ENCODE results near the gene ZMYM3. TPM values are rescaled to one million over a fixed set of nuclear protein-coding genes. Genes with fewer than 3 reads are reported as not detected.

ZMYM3 gene
- polyA plus RNA-seq, 2 of the 4 experiments (the other 2 are of a cell fraction): 18.8 to 19.1 TPM

DNA sequence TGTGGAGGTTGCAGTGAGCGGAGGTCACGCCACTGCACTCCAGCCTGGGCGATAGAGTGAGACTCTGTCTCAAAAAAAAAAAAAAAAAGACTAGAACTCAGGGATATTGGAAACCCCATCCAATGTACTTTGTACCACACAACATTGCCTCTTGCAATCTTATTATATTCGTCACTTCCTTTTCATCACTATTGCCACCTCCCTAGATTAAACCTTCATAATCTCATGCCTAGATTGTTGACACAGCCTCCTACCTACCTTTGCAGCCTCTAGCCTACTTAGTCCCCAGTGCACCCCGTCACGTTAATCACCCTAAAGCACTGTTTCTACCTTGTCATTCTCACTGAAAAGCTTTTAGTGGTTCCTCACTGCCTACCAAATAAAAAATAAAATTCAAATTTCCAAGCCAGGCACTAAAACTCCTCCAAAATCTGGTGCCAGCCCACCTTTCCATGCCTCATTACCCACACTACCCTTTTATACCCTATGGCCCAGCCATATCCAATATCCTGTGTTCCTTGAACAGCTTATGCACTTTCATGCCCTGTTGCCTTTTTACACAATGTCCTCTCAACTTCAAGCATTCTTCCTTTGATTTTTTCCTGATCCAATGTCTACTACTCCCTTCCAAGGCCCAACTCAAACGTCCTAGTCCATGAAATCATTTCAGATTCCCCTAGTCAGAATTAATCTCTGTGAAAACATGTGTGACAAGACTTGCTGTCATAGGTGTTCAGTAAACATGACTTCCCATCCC is 54.5 kb downstream of the ZMYM3 start (continued):
- TF ChIP-seq, protein P1, sequence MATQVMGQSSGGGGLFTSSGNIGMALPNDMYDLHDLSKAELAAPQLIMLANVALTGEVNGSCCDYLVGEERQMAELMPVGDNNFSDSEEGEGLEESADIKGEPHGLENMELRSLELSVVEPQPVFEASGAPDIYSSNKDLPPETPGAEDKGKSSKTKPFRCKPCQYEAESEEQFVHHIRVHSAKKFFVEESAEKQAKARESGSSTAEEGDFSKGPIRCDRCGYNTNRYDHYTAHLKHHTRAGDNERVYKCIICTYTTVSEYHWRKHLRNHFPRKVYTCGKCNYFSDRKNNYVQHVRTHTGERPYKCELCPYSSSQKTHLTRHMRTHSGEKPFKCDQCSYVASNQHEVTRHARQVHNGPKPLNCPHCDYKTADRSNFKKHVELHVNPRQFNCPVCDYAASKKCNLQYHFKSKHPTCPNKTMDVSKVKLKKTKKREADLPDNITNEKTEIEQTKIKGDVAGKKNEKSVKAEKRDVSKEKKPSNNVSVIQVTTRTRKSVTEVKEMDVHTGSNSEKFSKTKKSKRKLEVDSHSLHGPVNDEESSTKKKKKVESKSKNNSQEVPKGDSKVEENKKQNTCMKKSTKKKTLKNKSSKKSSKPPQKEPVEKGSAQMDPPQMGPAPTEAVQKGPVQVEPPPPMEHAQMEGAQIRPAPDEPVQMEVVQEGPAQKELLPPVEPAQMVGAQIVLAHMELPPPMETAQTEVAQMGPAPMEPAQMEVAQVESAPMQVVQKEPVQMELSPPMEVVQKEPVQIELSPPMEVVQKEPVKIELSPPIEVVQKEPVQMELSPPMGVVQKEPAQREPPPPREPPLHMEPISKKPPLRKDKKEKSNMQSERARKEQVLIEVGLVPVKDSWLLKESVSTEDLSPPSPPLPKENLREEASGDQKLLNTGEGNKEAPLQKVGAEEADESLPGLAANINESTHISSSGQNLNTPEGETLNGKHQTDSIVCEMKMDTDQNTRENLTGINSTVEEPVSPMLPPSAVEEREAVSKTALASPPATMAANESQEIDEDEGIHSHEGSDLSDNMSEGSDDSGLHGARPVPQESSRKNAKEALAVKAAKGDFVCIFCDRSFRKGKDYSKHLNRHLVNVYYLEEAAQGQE (IDR thresholded peaks at IDR 0.05): no peak
- TF ChIP-seq POLR2AphosphoS2 (conservative IDR thresholded peaks at IDR 0.05; ENCODE audit: low read length) (no peak), ZFP36 (IDR thresholded peaks at IDR 0.05; ENCODE audit: borderline replicate concordance, partially characterized antibody) (no peak), BHLHE40 (IDR thresholded peaks at IDR 0.05; ENCODE audit: low read depth, low read length) (no peak), CHD2 (IDR thresholded peaks at IDR 0.05; ENCODE audit: low read length, partially characterized antibody) (no peak), CHD4 (IDR thresholded peaks at IDR 0.05; ENCODE audit: borderline replicate concordance) (no peak)

DNA sequence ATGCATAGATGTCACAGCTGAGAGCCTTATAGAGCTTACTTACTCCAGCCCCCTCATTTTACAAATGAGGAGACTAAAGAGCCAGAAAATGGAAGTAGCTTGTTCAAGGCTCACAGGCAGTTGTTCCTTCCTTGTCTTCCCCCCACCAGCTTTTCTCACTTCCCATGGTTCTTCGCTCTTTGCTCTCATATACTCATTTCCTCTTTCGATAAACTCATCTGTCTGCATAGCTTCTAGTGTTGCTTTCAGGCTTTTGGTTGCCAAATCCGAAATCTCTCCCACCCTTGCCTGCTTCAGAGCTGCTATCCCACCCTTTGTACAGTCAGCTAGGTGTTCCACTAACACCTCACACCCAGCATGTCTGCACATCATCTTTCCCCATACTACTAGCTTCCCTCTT is 55.9 kb downstream of the ZMYM3 start:
- Histone ChIP-seq H3K4me3 (no peak overlapping the region), H3K4me2 (no peak overlapping the region), H3K9me3 (no peaks in the 10 kb centered on the region), H3K4me1 (no peaks in the 10 kb centered on the region), H3K27ac (no peak overlapping the region)
- no peak for FAIRE-seq
- WGBS (ENCODE audit: missing lambda C conversion rate): 64% methylated on average over 3 of the region's 3 CpGs
- DNase-seq (ENCODE audit: low read depth in 1 of 2, low spot score in 1 of 2): no peak
- POLR2A ChIA-PET: interaction anchor here (0.9 kb wide), 1 partner anchor 168 kb away, joined by 4 read pairs; the partner anchor contains the start of gene TAF1
- TF ChIP-seq RAD21 (conservative IDR thresholded peaks at IDR 0.05 in 1 of 2, IDR thresholded peaks at IDR 0.05 in 1 of 2) (no peak), ZNF302 (CRISPR knock-in tag; IDR thresholded peaks at IDR 0.05) (no peak), CBX8 (IDR thresholded peaks at IDR 0.05) (no peak), ZFP36 (IDR thresholded peaks at IDR 0.05; ENCODE audit: borderline replicate concordance, partially characterized antibody) (no peak), ZC3H11A (IDR thresholded peaks at IDR 0.05) (no peak), RARB (CRISPR knock-in tag; IDR thresholded peaks at IDR 0.05) (no peak), JUN (IDR thresholded peaks at IDR 0.05) (no peak), PHF8 (IDR thresholded peaks at IDR 0.05; ENCODE audit: borderline replicate concordance, low read depth) (no peak), ESRRA (IDR thresholded peaks at IDR 0.05; ENCODE audit: borderline replicate concordance, low read length) (no peak)
- TF ChIP-seq, protein P2, sequence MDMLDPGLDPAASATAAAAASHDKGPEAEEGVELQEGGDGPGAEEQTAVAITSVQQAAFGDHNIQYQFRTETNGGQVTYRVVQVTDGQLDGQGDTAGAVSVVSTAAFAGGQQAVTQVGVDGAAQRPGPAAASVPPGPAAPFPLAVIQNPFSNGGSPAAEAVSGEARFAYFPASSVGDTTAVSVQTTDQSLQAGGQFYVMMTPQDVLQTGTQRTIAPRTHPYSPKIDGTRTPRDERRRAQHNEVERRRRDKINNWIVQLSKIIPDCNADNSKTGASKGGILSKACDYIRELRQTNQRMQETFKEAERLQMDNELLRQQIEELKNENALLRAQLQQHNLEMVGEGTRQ (IDR thresholded peaks at IDR 0.05): no peak
- TF ChIP-seq, protein P3, sequence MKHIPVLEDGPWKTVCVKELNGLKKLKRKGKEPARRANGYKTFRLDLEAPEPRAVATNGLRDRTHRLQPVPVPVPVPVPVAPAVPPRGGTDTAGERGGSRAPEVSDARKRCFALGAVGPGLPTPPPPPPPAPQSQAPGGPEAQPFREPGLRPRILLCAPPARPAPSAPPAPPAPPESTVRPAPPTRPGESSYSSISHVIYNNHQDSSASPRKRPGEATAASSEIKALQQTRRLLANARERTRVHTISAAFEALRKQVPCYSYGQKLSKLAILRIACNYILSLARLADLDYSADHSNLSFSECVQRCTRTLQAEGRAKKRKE (CRISPR knock-in tag; IDR thresholded peaks at IDR 0.05; ENCODE audit: low read depth): no peak
- TF ChIP-seq, protein P4, sequence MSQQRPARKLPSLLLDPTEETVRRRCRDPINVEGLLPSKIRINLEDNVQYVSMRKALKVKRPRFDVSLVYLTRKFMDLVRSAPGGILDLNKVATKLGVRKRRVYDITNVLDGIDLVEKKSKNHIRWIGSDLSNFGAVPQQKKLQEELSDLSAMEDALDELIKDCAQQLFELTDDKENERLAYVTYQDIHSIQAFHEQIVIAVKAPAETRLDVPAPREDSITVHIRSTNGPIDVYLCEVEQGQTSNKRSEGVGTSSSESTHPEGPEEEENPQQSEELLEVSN (IDR thresholded peaks at IDR 0.05; ENCODE audit: borderline replicate concordance, low read depth): no peak
- CTCF ChIA-PET: no interaction called here
- ATAC-seq: no peak

Measured in A549 (cell line).